Neuron (in vitro differentiated cells): ENCODE data around the gene DLD.
"Not testable (repeated sequence)": the region's sequence is repeated elsewhere in the genome, so short reads cannot be mapped to it uniquely, and the experiment has no call there.

Experiments used
- H2AFZ ChIP-seq: one replicate; pipeline ENCODE4 v1.6.1; 2013; ENCODE audit warnings: low read depth, mild to moderate bottlenecking, inconsistent platforms, low read length, moderate library complexity
- H3K27me3 ChIP-seq: one replicate; pipeline ENCODE4 v1.6.1; 2013; ENCODE audit warnings: low read length; ENCODE audit not compliant: insufficient read depth
- H3K36me3 ChIP-seq: one replicate; pipeline ENCODE4 v1.6.1; 2013; ENCODE audit warnings: low read length; ENCODE audit not compliant: insufficient read depth
- H3K4me1 ChIP-seq: one replicate; pipeline ENCODE4 v1.6.1; 2013; ENCODE audit warnings: low read length; ENCODE audit not compliant: insufficient read depth
- H3K4me3 ChIP-seq: 2 replicates; pipeline ENCODE4 v1.5.1; 2013; ENCODE audit warnings: mild to moderate bottlenecking, low read length, moderate library complexity
- H3K9me3 ChIP-seq: one replicate; pipeline ENCODE4 v1.6.1; 2013; ENCODE audit warnings: low read length

Gene DLD

GRCh38 chr7:107946881-107947280 lies 55.9 kb downstream of the DLD start:
- Histone ChIP-seq H3K4me1 (peaks cover 29% of the 10 kb centered on the region), H3K9me3 (no peaks in the 10 kb centered on the region), H3K4me3 (no peak overlapping the region), H3K27me3 (no peaks in the 10 kb centered on the region), H2AFZ (no peak overlapping the region), H3K36me3 (no peaks in the 10 kb centered on the region)

- H3K4me3 ChIP-seq = no peak overlapping the region
- no peaks in the 10 kb centered on the region for H3K27me3 ChIP-seq
- no peaks in the 10 kb centered on the region for H3K9me3 ChIP-seq
- peaks cover 38% of the 10 kb centered on the region for H3K4me1 ChIP-seq
- H2AFZ ChIP-seq = peak overlapping the region; percentile 12
- no peaks in the 10 kb centered on the region for H3K36me3 ChIP-seq
Observed at GRCh38 chr7:107948645-107949442, 57.9 kb downstream of the DLD start.

GRCh38 chr7:107949443-107949935 lies 58.5 kb downstream of the DLD start:
- H3K4me1 ChIP-seq = peaks cover 38% of the 10 kb centered on the region
- H3K4me3 ChIP-seq = no peak overlapping the region
- H3K36me3 ChIP-seq = no peaks in the 10 kb centered on the region
- no peaks in the 10 kb centered on the region for H3K27me3 ChIP-seq
- H2AFZ ChIP-seq = no peak overlapping the region
- no peaks in the 10 kb centered on the region for H3K9me3 ChIP-seq

GRCh38 chr7:107951172-107951787 lies 60.3 kb downstream of the DLD start:
- Histone ChIP-seq H3K27me3 (no peaks in the 10 kb centered on the region), H2AFZ (no peak overlapping the region), H3K4me1 (peaks cover 41% of the 10 kb centered on the region), H3K9me3 (no peaks in the 10 kb centered on the region), H3K4me3 (no peak overlapping the region), H3K36me3 (no peaks in the 10 kb centered on the region)

GRCh38 chr7:107951896-107952295 lies 60.9 kb downstream of the DLD start:
- H3K4me3 ChIP-seq = no peak overlapping the region
- H2AFZ ChIP-seq = no peak overlapping the region
- no peaks in the 10 kb centered on the region for H3K9me3 ChIP-seq
- no peaks in the 10 kb centered on the region for H3K36me3 ChIP-seq
- H3K27me3 ChIP-seq = no peaks in the 10 kb centered on the region
- H3K4me1 ChIP-seq = peaks cover 39% of the 10 kb centered on the region

- H3K4me1 ChIP-seq = peaks cover 31% of the 10 kb centered on the region
- H3K36me3 ChIP-seq = no peaks in the 10 kb centered on the region
- no peak overlapping the region for H3K4me3 ChIP-seq
- H2AFZ ChIP-seq = no peak overlapping the region
- no peaks in the 10 kb centered on the region for H3K9me3 ChIP-seq
- no peaks in the 10 kb centered on the region for H3K27me3 ChIP-seq
Observed at GRCh38 chr7:107953265-107953923, 62.4 kb downstream of the DLD start.

- H3K36me3 ChIP-seq = no peaks in the 10 kb centered on the region
- H2AFZ ChIP-seq = no peak overlapping the region
Observed at GRCh38 chr7:107953924-107954303, 62.9 kb downstream of the DLD start.

GRCh38 chr7:107955394-107955793 lies 64.4 kb downstream of the DLD start:
- Histone ChIP-seq H3K36me3 (no peaks in the 10 kb centered on the region), H3K4me1 (peaks cover 16% of the 10 kb centered on the region), H3K4me3 (no peak overlapping the region)

More at GRCh38 chr7:107953924-107954303, 62.9 kb downstream of the DLD start:
- Histone ChIP-seq H3K4me1 (peaks cover 26% of the 10 kb centered on the region), H3K4me3 (no peak overlapping the region), H3K9me3 (no peaks in the 10 kb centered on the region), H3K27me3 (no peaks in the 10 kb centered on the region)

GRCh38 chr7:107956950-107957349 lies 66.0 kb downstream of the DLD start:
- not testable (repeated sequence) for H3K27me3 ChIP-seq, H3K4me3 ChIP-seq, H3K36me3 ChIP-seq, H3K9me3 ChIP-seq, H2AFZ ChIP-seq
- peaks cover 12% of the 10 kb centered on the region for H3K4me1 ChIP-seq

More at GRCh38 chr7:107955394-107955793, 64.4 kb downstream of the DLD start:
- H2AFZ ChIP-seq = no peak overlapping the region
- H3K27me3 ChIP-seq = no peaks in the 10 kb centered on the region
- no peaks in the 10 kb centered on the region for H3K9me3 ChIP-seq

- Histone ChIP-seq H2AFZ (no peak overlapping the region), H3K36me3 (no peaks in the 10 kb centered on the region)
Observed at GRCh38 chr7:107957436-107957835, 66.5 kb downstream of the DLD start.

GRCh38 chr7:107958764-107959526 lies 68.0 kb downstream of the DLD start:
- Histone ChIP-seq H3K9me3 (no peaks in the 10 kb centered on the region), H2AFZ (no peak overlapping the region), H3K4me3 (no peak overlapping the region), H3K4me1 (peaks cover 4% of the 10 kb centered on the region), H3K27me3 (no peaks in the 10 kb centered on the region), H3K36me3 (no peaks in the 10 kb centered on the region)

More at GRCh38 chr7:107957436-107957835, 66.5 kb downstream of the DLD start:
- Histone ChIP-seq H3K27me3 (no peaks in the 10 kb centered on the region), H3K4me3 (no peak overlapping the region), H3K4me1 (peaks cover 7% of the 10 kb centered on the region), H3K9me3 (no peaks in the 10 kb centered on the region)

- Histone ChIP-seq H3K4me3 (no peak overlapping the region), H3K4me1 (peaks cover 4% of the 10 kb centered on the region), H3K36me3 (no peaks in the 10 kb centered on the region), H3K27me3 (no peaks in the 10 kb centered on the region), H2AFZ (no peak overlapping the region), H3K9me3 (no peaks in the 10 kb centered on the region)
Observed at GRCh38 chr7:107959527-107959898, 68.5 kb downstream of the DLD start.
